Fibroblast of lung (primary cell): ENCODE measurements around the gene ACADVL.

Experiments used
- CTCF ChIP-seq, 2 donors: IDR thresholded peaks in 1 of 2; conservative IDR thresholded peaks in 1 of 2; 1 replicate in 1 of 2; 2 replicates in 1 of 2; pipeline ENCODE4 v1.5.1; 2011 to 2012; ENCODE audit warnings: low read length in 2 of 2, control low read depth in 1 of 2, inconsistent platforms in 1 of 2, low read depth in 1 of 2, mild to moderate bottlenecking in 1 of 2
- EZH2 ChIP-seq: IDR thresholded peaks from 2 replicates; pipeline ENCODE4 v1.5.1; 2012; ENCODE audit warnings: low read length, control low read depth, mild to moderate bottlenecking; ENCODE audit errors: missing control alignments

- TF ChIP-seq CTCF (conservative IDR thresholded peaks at IDR 0.05 in 1 of 2, IDR thresholded peaks at IDR 0.05 in 1 of 2; ENCODE audit: low read depth in 1 of 2, low read length in 2 of 2) (no peak), EZH2 (no peak)
These were observed 29.5 kb downstream of the ACADVL start for GRCh38 chr17:7249214-7249613.
